Measurements from ENCODE around the gene PAPPA.

Gene PAPPA

GRCh38 chr9:116181853-116182610, 28.4 kb downstream of the PAPPA start:
- no peak for DNase-seq (ENCODE audit: extremely low read depth in 1 of 2, low read depth in 1 of 2)

DNA sequence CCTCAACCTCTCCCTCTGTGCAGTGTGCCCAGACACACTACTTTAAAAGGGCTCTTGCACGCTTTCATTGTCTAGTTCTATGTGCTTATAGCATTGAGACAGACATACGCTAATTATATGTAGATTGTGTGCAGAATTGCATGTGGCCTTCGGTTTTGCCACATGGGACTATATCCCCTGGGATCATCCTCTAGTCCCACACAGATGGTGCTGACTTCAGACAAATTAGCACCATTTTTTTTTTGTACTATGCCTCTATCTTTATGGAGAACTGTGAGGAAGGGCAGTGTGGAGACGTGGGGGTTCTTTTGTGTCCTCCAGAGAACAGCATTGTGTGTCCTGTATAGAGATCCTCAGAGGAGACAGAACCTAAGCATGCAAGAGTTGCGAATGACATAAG, 29.3 kb downstream of the PAPPA start:
- no peak for DNase-seq (ENCODE audit: extremely low read depth in 1 of 2, low read depth in 1 of 2)

- DNase-seq (ENCODE audit: extremely low read depth in 1 of 2, low read depth in 1 of 2): no peak
Observed at GRCh38 chr9:116187570-116188170, 34.1 kb downstream of the PAPPA start.

- no peak for DNase-seq (ENCODE audit: extremely low read depth in 1 of 2, low read depth in 1 of 2)
Observed at GRCh38 chr9:116189683-116190082, 36.1 kb downstream of the PAPPA start.

- no peak for DNase-seq (ENCODE audit: extremely low read depth in 1 of 2, low read depth in 1 of 2)
Observed at GRCh38 chr9:116190637-116191396, 37.2 kb downstream of the PAPPA start.

GRCh38 chr9:116191576-116192415, 38.2 kb downstream of the PAPPA start:
- no peak for DNase-seq (ENCODE audit: extremely low read depth in 1 of 2, low read depth in 1 of 2)

DNA sequence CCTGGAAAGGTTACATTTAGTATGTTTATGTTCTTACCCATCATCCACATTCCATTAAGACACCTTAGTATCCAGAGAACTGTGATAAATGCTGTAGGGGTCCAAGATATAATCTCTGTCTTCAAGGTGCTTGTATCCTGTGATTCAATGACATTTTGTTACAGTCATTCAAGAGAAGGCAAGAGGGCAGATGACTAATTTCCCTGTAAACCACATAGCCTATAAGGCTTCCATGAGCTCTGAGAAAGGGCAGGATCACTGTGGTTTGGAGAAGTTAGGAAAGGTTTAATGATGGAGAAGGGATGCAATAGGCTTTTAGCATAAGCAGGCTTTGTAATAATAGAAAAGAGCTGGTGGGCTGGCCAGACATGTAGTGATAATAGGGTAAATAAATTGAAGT, 40.0 kb downstream of the PAPPA start:
- DNase-seq (ENCODE audit: extremely low read depth in 1 of 2, low read depth in 1 of 2): no peak

- no peak for DNase-seq (ENCODE audit: extremely low read depth in 1 of 2, low read depth in 1 of 2)
Observed at GRCh38 chr9:116196806-116197205, 43.2 kb downstream of the PAPPA start.

- DNase-seq (ENCODE audit: extremely low read depth in 1 of 2, low read depth in 1 of 2): no peak
Observed at GRCh38 chr9:116198344-116198743, 44.8 kb downstream of the PAPPA start.

DNA sequence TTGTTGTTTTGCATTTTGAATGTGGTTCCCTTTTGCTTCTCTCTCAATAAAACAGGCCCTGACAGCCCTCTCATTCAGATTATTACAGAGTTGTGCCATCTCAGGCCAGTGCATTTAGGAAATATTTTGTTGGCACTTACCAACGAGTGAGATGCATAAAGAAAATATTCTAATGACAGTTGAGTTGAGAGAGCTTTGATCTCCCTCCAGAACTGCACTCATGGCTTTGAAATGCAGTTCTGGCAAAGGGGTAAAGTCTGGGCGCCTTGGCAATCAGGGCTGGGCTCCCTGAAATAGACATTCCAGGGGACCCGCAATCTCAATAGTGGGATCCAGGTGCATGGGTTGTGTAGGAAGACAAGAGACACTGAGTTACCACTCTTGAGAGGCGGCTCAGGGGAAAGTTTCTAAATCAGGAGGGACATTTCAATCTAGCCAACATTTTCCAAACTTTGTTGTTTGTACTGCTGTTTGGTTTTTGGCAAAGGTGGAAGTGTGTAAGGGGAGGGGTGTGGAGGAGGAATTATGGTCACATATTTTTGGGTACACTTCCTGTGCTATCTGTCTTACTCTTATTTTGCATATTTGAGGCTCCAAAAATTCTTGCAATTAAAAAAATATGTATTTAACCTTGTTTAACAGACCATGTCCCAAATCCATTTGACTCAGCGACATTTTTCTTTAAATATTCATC, 48.8 kb downstream of the PAPPA start:
- DNase-seq (ENCODE audit: extremely low read depth in 1 of 2, low read depth in 1 of 2): no peak

- DNase-seq (ENCODE audit: extremely low read depth in 1 of 2, low read depth in 1 of 2): no peak
Observed at GRCh38 chr9:116204252-116204882, 50.8 kb downstream of the PAPPA start.

GRCh38 chr9:116207371-116208111, 54.0 kb downstream of the PAPPA start:
- no peak for DNase-seq (ENCODE audit: extremely low read depth in 1 of 2, low read depth in 1 of 2)

- no peak for DNase-seq (ENCODE audit: extremely low read depth in 1 of 2, low read depth in 1 of 2)
Observed at GRCh38 chr9:116208417-116209232, 55.0 kb downstream of the PAPPA start.

DNA sequence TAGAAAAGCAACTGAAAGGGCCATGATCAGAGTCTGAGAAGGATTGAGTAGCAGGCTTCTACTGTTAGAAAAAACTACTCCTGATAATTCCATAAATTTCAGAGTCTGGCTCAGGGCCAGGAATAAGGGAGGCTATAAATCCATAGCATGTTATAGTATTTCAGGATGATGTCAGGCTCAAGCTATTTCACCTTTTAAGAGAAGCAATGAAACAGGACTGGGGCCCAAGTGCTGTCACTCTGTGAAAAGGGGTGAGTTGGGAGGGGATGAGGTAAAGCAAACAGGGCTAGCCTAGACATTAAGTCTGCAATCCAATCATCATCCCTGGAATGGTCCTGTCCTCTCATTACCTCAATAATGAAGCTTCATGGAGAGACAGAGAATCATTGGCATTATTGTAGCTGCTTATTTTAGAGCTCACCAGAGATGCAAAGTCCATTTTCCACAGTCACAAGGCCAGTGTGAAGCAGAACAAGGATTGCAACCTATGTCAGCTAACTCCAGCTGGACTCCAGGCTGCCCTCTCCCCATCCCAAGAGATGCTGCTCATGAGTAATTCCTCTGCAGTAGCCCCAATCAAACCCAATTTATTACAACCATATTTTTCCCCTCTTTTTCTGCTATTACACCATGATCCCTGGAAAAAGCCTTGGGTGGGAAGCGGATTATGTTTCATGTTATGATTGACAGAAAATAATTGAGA, 56.0 kb downstream of the PAPPA start:
- no peak for DNase-seq (ENCODE audit: extremely low read depth in 1 of 2, low read depth in 1 of 2)

DNA sequence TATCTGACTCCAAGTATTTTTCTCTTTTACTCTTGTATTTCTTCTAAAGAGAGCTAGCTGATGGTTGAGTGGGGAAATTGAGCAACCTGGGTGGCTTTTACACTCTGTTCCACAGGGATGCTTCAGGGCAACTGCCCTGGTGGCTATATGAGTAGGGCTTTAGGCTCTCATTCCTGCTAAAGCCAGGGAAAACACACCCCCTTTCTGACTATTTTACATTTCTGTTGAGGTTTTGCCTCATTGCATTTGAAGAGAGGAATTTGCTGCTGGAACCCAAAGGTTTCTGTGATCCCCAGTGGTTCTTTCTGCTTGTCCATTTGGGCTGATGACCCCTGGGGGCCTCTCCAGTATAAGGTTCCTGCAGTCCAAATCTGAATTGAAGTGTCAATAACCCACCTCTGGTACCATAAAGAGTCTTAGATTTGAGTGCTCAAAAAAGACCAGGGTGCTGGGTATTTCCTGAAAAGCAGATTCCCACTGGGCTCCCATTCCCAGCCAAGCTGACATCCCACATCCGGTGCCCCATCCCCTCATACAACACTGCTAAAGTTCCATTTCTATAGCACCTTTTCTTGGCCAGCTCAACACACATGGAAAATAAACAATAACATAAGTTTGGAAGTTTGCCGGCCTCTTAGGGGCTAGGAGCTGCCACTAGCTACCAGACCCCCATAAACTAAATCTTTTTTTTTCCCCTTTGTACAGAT, 59.5 kb downstream of the PAPPA start:
- no peak for DNase-seq (ENCODE audit: extremely low read depth in 1 of 2, low read depth in 1 of 2)

DNA sequence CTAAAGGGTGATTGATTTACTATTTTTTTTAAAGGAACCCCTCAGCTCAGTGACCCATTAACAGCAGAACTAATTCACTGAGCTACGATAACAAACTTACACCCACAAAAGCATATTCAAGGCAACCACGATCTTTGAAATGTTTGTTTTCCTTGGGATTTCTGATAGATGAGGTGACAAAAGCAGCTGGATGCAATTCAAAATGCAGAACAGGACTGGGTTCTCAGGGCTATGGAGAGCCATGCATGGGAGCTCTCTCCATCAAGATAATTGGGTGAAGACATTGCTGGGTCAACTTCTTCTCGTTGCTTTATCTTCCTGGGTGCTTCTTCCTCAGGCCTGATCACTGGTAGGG, 60.1 kb downstream of the PAPPA start:
- no peak for DNase-seq (ENCODE audit: extremely low read depth in 1 of 2, low read depth in 1 of 2)

DNA sequence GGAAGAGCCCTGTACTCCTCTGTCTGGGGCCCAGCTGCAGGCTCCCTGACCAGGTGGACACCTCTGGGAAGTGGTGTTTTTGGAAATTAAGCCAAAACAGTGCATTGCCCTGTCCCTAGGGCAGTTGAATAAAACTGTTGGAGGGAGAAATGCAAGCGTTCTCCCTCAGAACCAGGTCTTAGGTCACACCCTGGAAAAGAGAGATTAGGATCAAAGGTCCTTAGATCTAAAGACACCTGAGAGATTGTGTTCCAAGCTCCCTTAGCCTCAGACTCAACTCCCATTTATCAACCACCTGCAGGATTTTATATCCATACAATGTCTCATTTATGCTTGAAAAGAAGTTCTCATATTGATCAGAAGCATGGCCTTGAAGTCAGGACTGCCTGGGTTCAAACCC, 64.8 kb downstream of the PAPPA start:
- no peak for DNase-seq (ENCODE audit: extremely low read depth in 1 of 2, low read depth in 1 of 2)

Data from activated CD8-positive, alpha-beta memory T cell treated with anti-CD3 and anti-CD28 coated beads for 1 hour (primary cell).